Measurements from ENCODE around the gene TOM1. TPM values are rescaled to one million over a fixed set of nuclear protein-coding genes. Genes with fewer than 3 reads are reported as not detected.

TOM1 gene
- total RNA-seq, 4 donors from 2014 or later: 56.3 to 183 (median 104) TPM

DNA sequence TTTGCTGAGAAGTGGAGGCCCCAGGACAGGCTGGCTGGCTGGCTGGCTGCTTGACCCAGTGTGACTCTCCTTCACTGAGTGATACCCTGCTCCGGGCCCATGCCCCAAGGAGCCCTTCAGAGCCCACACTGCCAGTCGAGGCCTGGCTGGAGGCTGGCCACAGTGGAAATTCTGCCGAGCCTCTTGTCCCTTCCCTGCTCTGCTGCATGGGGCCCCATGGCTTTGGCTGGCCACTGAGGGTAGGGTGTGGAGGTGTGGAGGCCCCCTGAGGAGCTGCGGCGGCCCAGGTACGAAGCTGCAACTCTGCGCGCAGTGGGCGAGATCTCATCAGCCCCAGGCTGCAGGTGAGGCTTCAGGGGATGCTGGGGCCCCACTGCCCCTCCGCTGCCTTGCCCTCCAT, 47.8 kb downstream of the TOM1 start:
- no peak for DNase-seq
- intact Hi-C loops (cut with DNase I; ENCODE audit: low total_unique reads): loop anchor here (10.0 kb wide), 1 partner anchor 237 kb away; no protein-coding TSS in a partner anchor

DNA sequence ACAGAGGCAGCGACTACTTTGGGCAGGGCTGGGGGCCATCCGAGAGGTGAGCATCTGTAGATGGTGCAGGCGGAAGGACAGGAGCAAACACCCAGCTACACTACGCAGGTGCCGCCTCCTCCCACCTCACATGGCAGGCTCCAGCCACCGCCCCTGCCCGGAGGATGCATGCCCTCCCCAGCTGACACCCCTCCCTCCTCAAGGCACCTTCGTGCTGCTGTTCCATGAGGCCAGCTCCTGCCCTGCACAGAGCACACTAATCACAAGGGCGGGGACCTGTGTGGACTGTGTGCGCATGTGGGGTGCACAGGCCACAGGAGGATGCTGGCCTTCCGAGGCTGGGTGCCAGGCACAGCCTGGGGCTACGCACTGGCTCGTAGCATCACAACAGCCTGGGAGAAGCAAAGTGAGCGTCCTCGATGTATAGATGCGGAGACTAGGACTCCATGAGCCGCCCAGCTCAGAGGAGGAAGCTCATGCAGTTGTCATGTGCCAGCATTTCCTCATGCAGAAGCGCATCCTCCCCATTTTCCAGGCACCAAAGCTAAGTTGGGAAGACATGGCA, 48.4 kb downstream of the TOM1 start:
- no peak for DNase-seq
- H3K27me3 ChIP-seq: no peaks in the 10 kb centered on the region
- H3K9me3 ChIP-seq: no peaks in the 10 kb centered on the region
- intact Hi-C loops (cut with DNase I; ENCODE audit: low total_unique reads): loop anchor here (10.0 kb wide), 1 partner anchor 237 kb away; no protein-coding TSS in a partner anchor
- H3K4me3 ChIP-seq: no peak overlapping the region
- in situ Hi-C loops (cut with MboI; ENCODE audit: low pct_ligation_motif_present in 1 of 4, low pct_unique_long_range_greater_than_20kb in 1 of 4, low sequenced_read_pairs in 3 of 4): loop anchor here in 1 of 4 donors (10.0 kb wide), 1 partner anchor 237 kb away; no protein-coding TSS in a partner anchor
- no peak for TF ChIP-seq EP300 (IDR thresholded peaks at IDR 0.05; ENCODE audit: low read depth)
- no peak for TF ChIP-seq POLR2AphosphoS5 (IDR thresholded peaks at IDR 0.05)
- TF ChIP-seq, protein P1, sequence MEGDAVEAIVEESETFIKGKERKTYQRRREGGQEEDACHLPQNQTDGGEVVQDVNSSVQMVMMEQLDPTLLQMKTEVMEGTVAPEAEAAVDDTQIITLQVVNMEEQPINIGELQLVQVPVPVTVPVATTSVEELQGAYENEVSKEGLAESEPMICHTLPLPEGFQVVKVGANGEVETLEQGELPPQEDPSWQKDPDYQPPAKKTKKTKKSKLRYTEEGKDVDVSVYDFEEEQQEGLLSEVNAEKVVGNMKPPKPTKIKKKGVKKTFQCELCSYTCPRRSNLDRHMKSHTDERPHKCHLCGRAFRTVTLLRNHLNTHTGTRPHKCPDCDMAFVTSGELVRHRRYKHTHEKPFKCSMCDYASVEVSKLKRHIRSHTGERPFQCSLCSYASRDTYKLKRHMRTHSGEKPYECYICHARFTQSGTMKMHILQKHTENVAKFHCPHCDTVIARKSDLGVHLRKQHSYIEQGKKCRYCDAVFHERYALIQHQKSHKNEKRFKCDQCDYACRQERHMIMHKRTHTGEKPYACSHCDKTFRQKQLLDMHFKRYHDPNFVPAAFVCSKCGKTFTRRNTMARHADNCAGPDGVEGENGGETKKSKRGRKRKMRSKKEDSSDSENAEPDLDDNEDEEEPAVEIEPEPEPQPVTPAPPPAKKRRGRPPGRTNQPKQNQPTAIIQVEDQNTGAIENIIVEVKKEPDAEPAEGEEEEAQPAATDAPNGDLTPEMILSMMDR (IDR thresholded peaks at IDR 0.05): no peak
- TF ChIP-seq POLR2A (IDR thresholded peaks at IDR 0.05): no peak
- no peak overlapping the region for H3K27ac ChIP-seq
- 83 to 87% methylated on average over 3 to 18 of the region's 18 CpGs for WGBS, 2 donors (ENCODE audit: low coverage in 1 of 2)
- H3K36me3 ChIP-seq: peaks cover 0 to 5% (median 0%) of the 10 kb centered on the region in 4 donors
- H3K4me1 ChIP-seq: peaks cover 8 to 25% (median 19%) of the 10 kb centered on the region in 4 donors

More for the DNA sequence above, 47.8 kb downstream of the TOM1 start:
- Histone ChIP-seq H3K27me3 (no peaks in the 10 kb centered on the region), H3K9me3 (no peaks in the 10 kb centered on the region), H3K4me1 (peaks cover 8 to 24% (median 18%) of the 10 kb centered on the region in 4 donors), H3K36me3 (peaks cover 0 to 5% (median 0%) of the 10 kb centered on the region in 4 donors), H3K4me3 (no peak overlapping the region), H3K27ac (no peak overlapping the region)
- no peak for TF ChIP-seq POLR2A (IDR thresholded peaks at IDR 0.05)
- TF ChIP-seq, protein P1 (IDR thresholded peaks at IDR 0.05): no peak
- TF ChIP-seq EP300 (IDR thresholded peaks at IDR 0.05; ENCODE audit: low read depth): no peak
- no peak for TF ChIP-seq POLR2AphosphoS5 (IDR thresholded peaks at IDR 0.05)
- in situ Hi-C loops (cut with MboI; ENCODE audit: low pct_ligation_motif_present in 1 of 4, low pct_unique_long_range_greater_than_20kb in 1 of 4, low sequenced_read_pairs in 3 of 4): loop anchor here in 1 of 4 donors (10.0 kb wide), 1 partner anchor 237 kb away; no protein-coding TSS in a partner anchor
- 94% methylated on average over 9 of the region's 10 CpGs; no CpG with 5 or more reads in 1 of the 2 donors for WGBS, 2 donors (ENCODE audit: low coverage in 1 of 2)

DNA sequence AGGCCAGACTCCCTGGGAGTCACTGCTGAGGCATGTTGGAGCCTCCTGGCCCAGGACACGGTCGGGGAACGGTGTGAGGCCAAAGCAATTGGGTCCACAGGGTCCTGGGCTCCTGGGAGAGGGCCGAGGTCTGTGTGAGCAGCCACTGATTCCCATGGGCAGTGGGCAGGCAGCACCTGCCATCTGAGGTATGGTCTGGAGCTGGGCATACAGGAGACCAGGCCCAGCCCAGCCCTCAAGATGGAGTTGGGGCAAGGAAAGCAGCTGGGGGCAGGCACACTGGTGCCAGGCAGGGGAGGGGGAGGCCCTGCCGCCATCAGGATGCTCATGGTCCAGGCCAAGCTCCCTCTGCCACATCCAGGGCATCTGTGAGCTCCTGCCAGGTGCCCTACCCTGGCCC, 49.0 kb downstream of the TOM1 start:
- in situ Hi-C loops (cut with MboI; ENCODE audit: low pct_ligation_motif_present in 1 of 4, low pct_unique_long_range_greater_than_20kb in 1 of 4, low sequenced_read_pairs in 3 of 4): loop anchor here in 1 of 4 donors (10.0 kb wide), 1 partner anchor 236 kb away; no protein-coding TSS in a partner anchor
- Histone ChIP-seq H3K36me3 (peaks cover 0 to 5% (median 0%) of the 10 kb centered on the region in 4 donors), H3K4me3 (no peak overlapping the region), H3K9me3 (no peaks in the 10 kb centered on the region), H3K27me3 (no peaks in the 10 kb centered on the region), H3K4me1 (peaks cover 8 to 25% (median 19%) of the 10 kb centered on the region in 4 donors), H3K27ac (no peak overlapping the region)
- TF ChIP-seq POLR2AphosphoS5 (IDR thresholded peaks at IDR 0.05) (no peak), EP300 (IDR thresholded peaks at IDR 0.05; ENCODE audit: low read depth) (no peak), POLR2A (IDR thresholded peaks at IDR 0.05) (no peak)
- intact Hi-C loops (cut with DNase I; ENCODE audit: low total_unique reads): loop anchor here (10.0 kb wide), 1 partner anchor 236 kb away; no protein-coding TSS in a partner anchor
- 67% methylated on average over 5 of the region's 5 CpGs; no CpG with 5 or more reads in 1 of the 2 donors for WGBS, 2 donors (ENCODE audit: low coverage in 1 of 2)
- DNase-seq: no peak

DNA sequence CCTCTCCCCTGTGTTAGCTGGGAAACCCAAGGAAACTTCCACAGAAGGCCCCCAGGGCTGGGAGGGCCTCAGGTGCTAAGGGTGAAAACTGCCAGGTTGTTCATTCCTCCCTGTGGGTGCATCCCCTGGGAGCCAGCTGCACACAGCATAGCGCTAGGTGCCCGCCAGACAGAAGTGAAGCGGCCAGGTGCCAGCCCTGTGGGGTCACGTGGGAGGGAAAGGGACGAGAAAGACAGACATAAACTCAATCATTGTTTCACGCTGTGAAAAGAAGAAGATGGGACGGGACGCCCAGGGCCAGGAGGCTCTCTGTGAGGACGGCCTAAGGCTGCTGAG, 49.6 kb downstream of the TOM1 start:
- intact Hi-C loops (cut with DNase I; ENCODE audit: low total_unique reads): loop anchor here (10.0 kb wide), 1 partner anchor 235 kb away; no protein-coding TSS in a partner anchor
- 87% methylated on average over 9 of the region's 9 CpGs; no CpG with 5 or more reads in 1 of the 2 donors for WGBS, 2 donors (ENCODE audit: low coverage in 1 of 2)

More for the DNA sequence above, 49.6 kb downstream of the TOM1 start:
- Histone ChIP-seq H3K4me1 (peaks cover 8 to 25% (median 19%) of the 10 kb centered on the region in 4 donors), H3K4me3 (no peak overlapping the region), H3K9me3 (no peaks in the 10 kb centered on the region), H3K36me3 (peaks cover 0 to under 1% (median 0%) of the 10 kb centered on the region in 4 donors), H3K27me3 (no peaks in the 10 kb centered on the region), H3K27ac (peak overlapping the region in 1 of 4 donors; percentile 87)
- DNase-seq: no peak
- TF ChIP-seq EP300 (IDR thresholded peaks at IDR 0.05; ENCODE audit: low read depth) (no peak), POLR2AphosphoS5 (IDR thresholded peaks at IDR 0.05) (no peak), POLR2A (IDR thresholded peaks at IDR 0.05) (no peak)
- TF ChIP-seq, protein P1 (IDR thresholded peaks at IDR 0.05): no peak
- in situ Hi-C loops (cut with MboI; ENCODE audit: low pct_ligation_motif_present in 1 of 4, low pct_unique_long_range_greater_than_20kb in 1 of 4, low sequenced_read_pairs in 3 of 4): loop anchor here in 1 of 4 donors (10.0 kb wide), 1 partner anchor 235 kb away; no protein-coding TSS in a partner anchor

Data from transverse colon (tissue), 4 donors.